ENCODE data around the gene MDFIC2. TPM values are rescaled to one million over a fixed set of nuclear protein-coding genes. Genes with fewer than 3 reads are reported as not detected.
"Not testable (repeated sequence)": the region's sequence is repeated elsewhere in the genome, so short reads cannot be mapped to it uniquely, and the experiment has no call there.

The MDFIC2 gene
- total RNA-seq, 2 experiments from 2014 or later: not detected

DNA sequence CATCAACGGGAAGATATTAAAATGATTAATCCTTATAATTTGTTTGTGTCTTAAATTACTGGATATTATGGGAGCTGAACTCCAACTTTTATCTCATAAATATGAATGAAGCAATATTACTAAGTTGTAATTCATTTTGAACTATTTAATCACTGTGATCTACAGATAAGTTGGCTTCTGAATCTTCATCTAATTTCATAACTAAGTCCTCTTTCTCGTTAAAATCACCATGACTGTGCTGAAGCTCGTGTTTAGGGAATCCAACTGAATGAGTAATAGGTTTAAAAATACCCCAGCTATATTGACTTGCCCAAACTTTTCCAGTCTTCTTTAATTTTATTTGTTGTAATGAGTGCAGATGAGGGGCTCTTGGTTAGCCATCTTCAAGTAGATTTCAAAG, 14.1 kb downstream of the MDFIC2 start:
- CTCF ChIA-PET: no interaction called here
- Mint-ChIP-seq H3K27ac (no peak overlapping the region), H3K4me1 (ENCODE audit: low read depth) (no peaks in the 10 kb centered on the region), H3K27me3 (no peaks in the 10 kb centered on the region), H3K9me3 (no peaks in the 10 kb centered on the region), H3K4me3 (no peak overlapping the region), H3K36me3 (no peaks in the 10 kb centered on the region)
- intact Hi-C loops (cut with micrococcal nuclease): no loop called here
- DNase-seq: no peak
- POLR2A ChIA-PET: no interaction called here

DNA sequence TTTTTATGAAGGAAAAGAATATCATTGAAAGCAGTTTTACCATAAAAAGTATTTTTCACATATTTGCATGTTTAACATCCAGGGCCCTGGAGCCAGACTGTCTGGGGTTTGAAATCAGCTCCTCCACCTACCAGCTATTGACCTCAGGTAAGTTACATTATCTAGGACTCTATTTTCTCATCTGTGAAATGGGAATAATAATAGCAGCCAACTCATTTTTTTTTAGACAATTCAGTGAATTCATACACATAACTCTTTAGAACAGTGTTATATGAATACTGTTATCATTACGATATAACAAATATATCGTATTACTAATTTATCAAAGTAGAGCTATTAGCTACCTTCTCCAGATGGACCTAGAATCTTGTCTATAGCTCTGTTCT, 21.3 kb downstream of the MDFIC2 start:
- Mint-ChIP-seq H3K27me3 (no peaks in the 10 kb centered on the region), H3K9me3 (no peaks in the 10 kb centered on the region), H3K4me1 (ENCODE audit: low read depth) (no peaks in the 10 kb centered on the region), H3K36me3 (no peaks in the 10 kb centered on the region), H3K27ac (no peak overlapping the region), H3K4me3 (no peak overlapping the region)
- POLR2A ChIA-PET: no interaction called here
- no peak for DNase-seq
- intact Hi-C loops (cut with micrococcal nuclease): no loop called here
- CTCF ChIA-PET: no interaction called here

DNA sequence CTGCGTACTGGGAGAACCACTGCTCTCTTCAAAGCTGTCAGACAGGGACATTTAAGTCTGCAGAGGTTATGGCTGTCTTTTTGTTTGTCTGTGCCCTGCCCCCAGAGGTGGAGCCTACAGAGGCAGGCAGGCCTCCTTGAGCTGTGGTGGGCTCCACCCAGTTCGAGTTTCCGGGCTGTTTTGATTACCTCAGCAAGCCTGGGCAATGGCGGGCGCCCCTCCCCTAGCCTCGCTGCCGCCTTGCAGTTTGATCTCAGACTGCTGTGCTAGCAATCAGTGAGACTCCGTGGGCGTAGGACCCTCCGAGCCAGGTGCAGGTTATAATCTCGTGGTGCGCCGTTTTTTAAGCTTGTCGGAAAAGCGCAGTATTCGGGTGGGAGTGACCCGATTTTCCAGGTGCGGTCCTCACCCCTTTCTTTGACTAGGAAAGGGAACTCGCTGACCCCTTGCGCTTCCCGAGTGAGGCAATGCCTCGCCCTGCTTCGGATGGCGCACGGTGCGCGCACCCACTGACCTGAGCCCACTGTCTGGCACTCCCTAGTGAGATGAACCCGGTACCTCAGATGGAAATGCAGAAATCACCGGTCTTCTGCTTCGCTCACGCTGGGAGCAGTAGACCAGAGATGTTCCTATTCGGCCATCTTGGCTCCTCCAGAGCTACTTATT, 21.9 kb downstream of the MDFIC2 start:
- H3K27me3 Mint-ChIP-seq; POLR2A ChIA-PET; H3K4me3 Mint-ChIP-seq; H3K4me1 Mint-ChIP-seq (ENCODE audit: low read depth); H3K9me3 Mint-ChIP-seq; H3K36me3 Mint-ChIP-seq; H3K27ac Mint-ChIP-seq; CTCF ChIA-PET; DNase-seq; intact Hi-C loops (cut with micrococcal nuclease): not testable (repeated sequence)

DNA sequence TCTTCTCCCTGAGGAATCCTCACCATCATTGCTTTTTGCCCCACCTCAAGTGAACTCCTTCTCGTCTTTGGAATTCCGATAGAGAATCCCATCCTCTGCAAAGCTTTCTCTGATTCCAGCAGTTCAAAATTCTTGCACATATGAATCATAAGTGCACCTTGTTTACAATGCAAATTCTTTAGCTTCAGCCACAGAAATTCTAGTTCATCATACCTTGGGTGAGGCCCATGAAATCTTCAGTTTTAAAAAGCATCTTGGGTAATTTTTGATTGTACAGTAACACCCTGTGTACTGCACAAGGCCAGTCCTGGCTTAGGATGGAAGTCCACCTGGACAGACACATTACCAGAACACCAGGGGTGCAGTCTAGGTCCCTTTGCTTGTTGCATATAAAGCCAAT, 30.8 kb downstream of the MDFIC2 start:
- Mint-ChIP-seq H3K27ac (no peak overlapping the region), H3K9me3 (peaks cover 5% of the 10 kb centered on the region), H3K4me3 (no peak overlapping the region), H3K4me1 (ENCODE audit: low read depth) (no peaks in the 10 kb centered on the region), H3K27me3 (no peaks in the 10 kb centered on the region), H3K36me3 (no peaks in the 10 kb centered on the region)
- intact Hi-C loops (cut with micrococcal nuclease): no loop called here
- POLR2A ChIA-PET: no interaction called here
- CTCF ChIA-PET: no interaction called here
- DNase-seq: no peak

DNA sequence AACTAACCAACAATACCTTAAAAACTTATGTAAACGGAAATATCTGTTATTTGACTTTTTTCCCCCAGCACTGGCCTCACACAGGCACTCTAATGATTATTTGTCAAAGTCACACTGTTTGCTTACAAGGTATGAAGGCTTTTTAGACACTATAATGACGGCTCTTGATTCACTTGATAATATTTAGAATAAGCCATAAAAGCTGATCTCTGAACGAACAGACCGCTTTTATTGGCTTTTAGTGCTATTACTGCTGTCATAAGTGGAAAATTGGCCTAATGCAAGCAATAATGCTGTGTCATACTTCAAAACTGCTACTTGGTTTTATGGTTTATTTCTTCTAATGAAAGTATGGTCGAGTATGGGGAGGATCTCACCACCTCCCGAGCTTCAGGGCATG, 35.1 kb downstream of the MDFIC2 start:
- CTCF ChIA-PET: no interaction called here
- no peak for DNase-seq
- no peak overlapping the region for H3K4me3 Mint-ChIP-seq
- H3K9me3 Mint-ChIP-seq: no peaks in the 10 kb centered on the region
- intact Hi-C loops (cut with micrococcal nuclease): no loop called here
- no peak overlapping the region for H3K27ac Mint-ChIP-seq
- H3K36me3 Mint-ChIP-seq: no peaks in the 10 kb centered on the region
- no peaks in the 10 kb centered on the region for H3K27me3 Mint-ChIP-seq
- H3K4me1 Mint-ChIP-seq (ENCODE audit: low read depth): no peaks in the 10 kb centered on the region
- POLR2A ChIA-PET: no interaction called here

DNA sequence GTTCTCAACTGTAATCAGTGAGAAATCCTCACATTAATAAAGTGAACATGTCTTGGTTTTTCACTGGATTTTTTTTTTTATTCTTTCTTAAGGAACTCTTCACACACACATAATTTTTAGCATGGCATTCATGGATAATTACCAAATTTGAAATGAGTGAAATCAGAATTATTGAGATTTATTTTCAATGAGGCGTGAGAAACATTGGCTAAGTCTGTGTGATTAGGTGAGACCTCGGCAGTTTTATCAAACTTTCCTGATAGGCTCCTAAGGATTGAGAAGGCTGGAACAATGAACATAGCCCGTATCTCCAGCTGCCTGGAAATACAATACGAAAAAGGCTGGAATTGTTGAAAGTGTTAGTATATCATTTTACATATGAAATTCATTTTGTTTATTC, 35.5 kb downstream of the MDFIC2 start:
- POLR2A ChIA-PET: no interaction called here
- H3K4me1 Mint-ChIP-seq (ENCODE audit: low read depth): no peaks in the 10 kb centered on the region
- DNase-seq: no peak
- CTCF ChIA-PET: no interaction called here
- no peaks in the 10 kb centered on the region for H3K9me3 Mint-ChIP-seq
- no peaks in the 10 kb centered on the region for H3K27me3 Mint-ChIP-seq
- no peak overlapping the region for H3K4me3 Mint-ChIP-seq
- H3K27ac Mint-ChIP-seq: no peak overlapping the region
- H3K36me3 Mint-ChIP-seq: no peaks in the 10 kb centered on the region
- intact Hi-C loops (cut with micrococcal nuclease): no loop called here

DNA sequence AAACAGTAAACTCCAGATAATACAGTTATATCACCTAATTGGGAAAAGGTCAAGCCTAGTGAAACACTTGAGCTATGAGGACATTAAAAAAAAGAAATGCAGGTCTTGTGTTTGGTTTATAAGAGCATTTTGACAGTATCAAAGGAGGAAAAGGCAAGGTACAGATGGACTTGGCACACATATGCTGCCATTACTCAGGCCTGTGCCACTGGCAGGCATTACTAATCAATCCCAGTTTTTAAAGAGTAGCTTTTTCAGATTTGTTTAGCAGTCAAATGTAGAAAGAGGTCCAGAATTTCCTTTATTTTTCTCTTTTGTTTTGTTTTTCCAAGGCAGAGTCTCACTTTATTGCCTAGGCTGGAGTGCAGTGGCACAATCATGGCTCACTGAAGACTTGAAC, 38.9 kb downstream of the MDFIC2 start:
- intact Hi-C loops (cut with micrococcal nuclease): no loop called here
- H3K4me3 Mint-ChIP-seq: no peak overlapping the region
- no peak overlapping the region for H3K27ac Mint-ChIP-seq
- no peak for DNase-seq
- H3K9me3 Mint-ChIP-seq: no peaks in the 10 kb centered on the region
- no peaks in the 10 kb centered on the region for H3K27me3 Mint-ChIP-seq
- H3K36me3 Mint-ChIP-seq: no peaks in the 10 kb centered on the region
- ChIA-PET CTCF (no interaction called here), POLR2A (no interaction called here)
- no peaks in the 10 kb centered on the region for H3K4me1 Mint-ChIP-seq (ENCODE audit: low read depth)

DNA sequence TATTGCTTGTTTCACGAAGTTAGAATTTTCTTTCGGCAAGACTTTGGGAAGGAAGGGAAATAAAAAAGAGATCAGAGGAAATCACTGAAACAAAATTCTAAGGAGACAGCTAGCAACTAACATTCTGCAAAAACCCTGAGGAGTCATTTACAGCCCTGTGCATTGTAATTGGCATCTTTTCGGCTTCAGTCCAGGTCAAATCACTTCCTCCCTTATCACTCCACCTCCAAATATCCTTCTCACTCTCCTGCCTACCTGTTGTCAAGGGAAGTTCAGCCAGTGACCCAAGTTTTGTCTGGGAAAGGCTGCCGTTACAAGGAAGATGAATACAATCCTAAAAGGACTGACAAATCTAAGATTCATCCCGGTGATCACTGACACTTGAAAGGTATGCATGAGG, 39.6 kb downstream of the MDFIC2 start:
- Mint-ChIP-seq H3K4me3 (no peak overlapping the region), H3K36me3 (no peaks in the 10 kb centered on the region), H3K27ac (no peak overlapping the region), H3K27me3 (no peaks in the 10 kb centered on the region), H3K4me1 (ENCODE audit: low read depth) (no peaks in the 10 kb centered on the region), H3K9me3 (no peaks in the 10 kb centered on the region)
- POLR2A ChIA-PET: no interaction called here
- intact Hi-C loops (cut with micrococcal nuclease): no loop called here
- no peak for DNase-seq
- CTCF ChIA-PET: no interaction called here

DNA sequence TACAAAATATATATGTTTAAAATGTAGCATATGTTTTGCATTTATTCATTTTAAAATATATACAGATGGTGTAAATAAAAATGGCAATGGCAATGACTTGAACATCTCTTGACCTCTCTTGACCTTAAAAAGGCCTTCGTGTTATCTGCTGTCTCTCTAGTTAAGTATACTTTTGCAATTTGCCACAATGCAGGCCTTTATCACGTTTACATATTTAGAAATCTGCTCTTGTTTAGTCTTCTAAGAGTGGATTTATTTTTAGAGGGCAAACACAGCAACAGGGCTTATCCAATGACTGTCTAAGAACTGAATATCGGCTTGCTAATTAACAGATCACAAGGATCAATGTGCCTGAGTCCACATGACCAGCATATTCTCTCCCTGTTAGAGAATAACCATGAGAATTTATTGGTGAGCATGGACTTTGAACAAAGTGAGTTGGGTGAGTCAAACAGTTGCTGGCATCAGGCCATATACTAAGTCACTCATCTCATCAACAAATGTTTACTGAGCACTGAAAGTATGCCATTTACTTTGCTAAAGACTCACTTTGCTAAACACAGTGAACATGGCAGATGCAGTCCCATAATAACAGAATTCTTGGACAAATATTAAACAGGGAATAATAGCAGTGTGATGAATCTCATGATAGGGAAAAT, 48.2 kb downstream of the MDFIC2 start:
- POLR2A ChIA-PET: no interaction called here
- Mint-ChIP-seq H3K4me1 (ENCODE audit: low read depth) (no peaks in the 10 kb centered on the region), H3K36me3 (no peaks in the 10 kb centered on the region), H3K4me3 (no peak overlapping the region), H3K27me3 (no peaks in the 10 kb centered on the region), H3K9me3 (no peaks in the 10 kb centered on the region), H3K27ac (no peak overlapping the region)
- DNase-seq: no peak
- intact Hi-C loops (cut with micrococcal nuclease): no loop called here
- CTCF ChIA-PET: no interaction called here

DNA sequence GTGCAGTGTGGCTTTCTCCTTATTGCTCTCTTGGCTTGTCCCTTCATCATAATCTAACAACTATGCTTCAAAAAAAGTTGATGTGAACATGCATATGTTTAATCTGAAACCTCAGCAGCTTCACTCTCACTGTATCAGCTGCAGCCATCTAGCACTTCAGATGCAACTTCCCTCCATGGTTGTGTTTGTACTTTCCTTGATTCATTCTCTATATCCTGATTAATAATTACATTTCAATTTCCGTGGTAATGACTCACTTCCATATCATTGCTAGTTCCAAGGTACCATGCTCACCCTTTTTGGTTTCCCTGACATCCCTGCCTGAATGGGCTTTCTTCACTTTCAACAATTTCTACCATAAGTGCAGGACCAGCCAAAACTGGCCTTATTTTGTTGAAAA, 51.2 kb downstream of the MDFIC2 start:
- DNase-seq: no peak
- H3K27ac Mint-ChIP-seq: no peak overlapping the region
- ChIA-PET CTCF (no interaction called here), POLR2A (no interaction called here)
- intact Hi-C loops (cut with micrococcal nuclease): no loop called here
- no peak overlapping the region for H3K4me3 Mint-ChIP-seq
- no peaks in the 10 kb centered on the region for H3K9me3 Mint-ChIP-seq
- no peaks in the 10 kb centered on the region for H3K4me1 Mint-ChIP-seq (ENCODE audit: low read depth)
- H3K27me3 Mint-ChIP-seq: no peaks in the 10 kb centered on the region
- no peaks in the 10 kb centered on the region for H3K36me3 Mint-ChIP-seq

DNA sequence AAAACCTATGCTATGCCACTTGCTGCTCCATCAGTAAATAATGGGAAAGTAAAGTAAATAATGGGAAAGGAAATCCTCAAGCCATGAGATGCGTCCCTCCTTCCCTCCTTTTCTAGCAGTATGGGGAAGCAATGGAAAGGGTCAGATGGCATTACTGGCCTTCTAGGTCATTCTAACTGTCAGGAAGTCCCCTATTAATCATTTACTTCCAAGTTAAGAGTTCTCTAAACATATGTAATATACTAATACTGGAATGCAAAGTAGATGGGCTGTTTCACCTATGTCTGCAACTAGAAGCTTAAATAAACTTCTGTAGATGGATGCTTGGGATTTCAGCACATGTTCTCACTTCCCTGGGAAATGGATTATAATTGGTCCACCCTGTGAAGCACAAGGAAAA, 55.9 kb downstream of the MDFIC2 start:
- POLR2A ChIA-PET: no interaction called here
- intact Hi-C loops (cut with micrococcal nuclease): no loop called here

DNA sequence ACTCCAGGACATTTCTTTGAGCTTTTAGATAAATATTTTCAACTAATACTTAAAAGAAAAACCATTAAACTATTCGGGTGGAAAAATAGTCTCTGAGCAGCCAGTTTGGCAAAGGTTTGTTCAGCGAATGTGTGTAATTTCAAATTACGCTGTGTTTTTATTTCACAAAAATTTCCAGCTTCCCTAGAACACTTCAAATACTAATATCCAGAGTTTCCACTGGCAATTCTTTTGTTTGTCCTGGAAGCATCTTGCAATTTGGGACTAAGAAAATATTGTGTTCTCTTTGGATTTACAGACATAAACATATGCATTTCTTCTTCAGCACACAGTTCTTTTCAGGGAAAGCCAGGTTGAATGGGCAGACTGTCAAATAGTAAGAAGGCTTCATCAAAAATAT, 61.9 kb downstream of the MDFIC2 start:
- Mint-ChIP-seq H3K27me3 (no peaks in the 10 kb centered on the region), H3K36me3 (no peaks in the 10 kb centered on the region), H3K4me3 (no peak overlapping the region), H3K9me3 (peaks cover 2% of the 10 kb centered on the region), H3K27ac (no peak overlapping the region), H3K4me1 (ENCODE audit: low read depth) (no peaks in the 10 kb centered on the region)
- CTCF ChIA-PET: no interaction called here
- POLR2A ChIA-PET: no interaction called here
- DNase-seq: no peak
- intact Hi-C loops (cut with micrococcal nuclease): no loop called here

More for the DNA sequence above, 55.9 kb downstream of the MDFIC2 start:
- Mint-ChIP-seq H3K4me1 (ENCODE audit: low read depth) (no peaks in the 10 kb centered on the region), H3K36me3 (no peaks in the 10 kb centered on the region), H3K27ac (no peak overlapping the region), H3K4me3 (no peak overlapping the region), H3K27me3 (no peaks in the 10 kb centered on the region), H3K9me3 (no peaks in the 10 kb centered on the region)
- CTCF ChIA-PET: no interaction called here
- DNase-seq: no peak

DNA sequence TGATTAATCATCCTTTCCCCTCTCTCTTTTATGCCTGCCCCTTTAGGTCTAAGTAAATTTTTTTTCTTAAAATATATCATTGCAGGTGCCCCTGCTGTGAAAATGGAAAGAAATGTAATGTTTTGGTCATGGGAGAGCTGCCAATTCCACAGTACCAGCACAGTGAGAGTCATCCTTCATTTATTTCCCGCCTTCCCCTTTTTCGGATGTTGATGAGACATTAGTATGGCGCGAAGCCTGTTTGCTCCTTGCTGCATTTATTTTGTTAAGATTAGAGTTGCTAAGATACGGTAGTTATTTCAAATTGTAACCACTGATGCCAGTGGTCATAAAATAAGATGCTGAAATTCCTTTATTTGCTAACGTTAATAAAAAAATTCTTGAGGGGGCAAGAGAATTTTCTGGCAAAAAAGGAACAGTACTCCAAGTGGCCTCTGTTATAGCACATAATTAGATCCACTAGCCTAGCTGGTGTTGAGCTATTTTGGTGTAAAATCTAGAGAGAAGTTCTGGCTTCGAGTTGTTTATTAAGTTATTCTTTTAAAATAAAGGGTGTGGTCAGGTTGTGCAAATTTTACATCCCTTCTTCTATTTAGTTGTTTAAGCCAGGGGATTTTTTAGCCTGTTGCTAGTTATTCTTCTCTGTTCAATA, 62.8 kb downstream of the MDFIC2 start:
- intact Hi-C loops (cut with micrococcal nuclease): no loop called here
- ChIA-PET CTCF (no interaction called here), POLR2A (no interaction called here)
- Mint-ChIP-seq H3K27ac (no peak overlapping the region), H3K4me1 (ENCODE audit: low read depth) (no peaks in the 10 kb centered on the region), H3K36me3 (no peaks in the 10 kb centered on the region), H3K9me3 (peaks cover 2% of the 10 kb centered on the region), H3K4me3 (no peak overlapping the region), H3K27me3 (no peaks in the 10 kb centered on the region)
- DNase-seq: no peak
